NCI-H226 (cell line): ENCODE data around the gene AUTS2.

Experiments used
- DNase-seq: peaks from one replicate; pipeline ENCODE4 v3.0.0-alpha.2; 2015

Gene AUTS2

DNA sequence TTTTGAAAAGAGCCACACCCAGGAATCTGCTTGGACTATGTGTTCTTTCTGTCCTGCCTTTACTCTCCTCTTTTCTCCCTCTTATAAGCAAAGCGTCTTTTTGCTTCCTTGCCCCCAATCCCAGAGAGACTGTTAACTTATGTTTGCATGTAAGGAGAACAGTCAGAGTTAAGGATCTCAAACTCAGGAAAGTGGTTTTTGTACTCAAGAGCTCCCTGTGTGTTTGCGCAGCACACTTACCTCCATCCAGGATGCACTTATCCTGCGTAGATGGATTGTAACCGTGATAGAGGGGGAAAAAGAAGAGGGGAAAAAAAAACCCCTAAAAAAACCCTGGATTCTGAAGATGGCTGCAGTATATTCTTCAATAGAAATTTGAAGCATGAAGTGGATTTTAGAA is 228.9 kb downstream of the AUTS2 start:
- no peak for DNase-seq

DNA sequence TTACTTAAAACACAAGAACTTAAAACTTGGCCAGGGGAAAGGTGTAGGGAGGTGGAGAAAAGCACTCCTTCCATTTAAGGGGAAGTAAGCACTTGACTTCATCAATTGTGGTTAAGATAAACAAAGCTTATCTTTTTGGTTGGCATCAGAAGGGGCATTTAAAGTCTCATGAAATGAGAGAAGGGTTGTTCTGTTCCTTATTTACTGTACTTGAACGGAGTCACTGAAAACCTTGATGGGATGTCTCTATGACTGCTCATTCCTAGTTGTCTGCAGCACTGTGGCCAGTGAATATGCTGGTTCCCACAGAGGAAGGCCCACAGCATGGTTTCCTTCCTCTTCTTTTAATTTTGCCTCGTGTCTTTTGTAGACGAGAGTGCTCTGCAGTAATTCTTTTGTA is 229.3 kb downstream of the AUTS2 start:
- no peak for DNase-seq

GRCh38 chr7:69832356-69832755 is 234.1 kb downstream of the AUTS2 start:
- no peak for DNase-seq

- no peak for DNase-seq
These were observed 235.7 kb downstream of the AUTS2 start for GRCh38 chr7:69833964-69834363.

DNA sequence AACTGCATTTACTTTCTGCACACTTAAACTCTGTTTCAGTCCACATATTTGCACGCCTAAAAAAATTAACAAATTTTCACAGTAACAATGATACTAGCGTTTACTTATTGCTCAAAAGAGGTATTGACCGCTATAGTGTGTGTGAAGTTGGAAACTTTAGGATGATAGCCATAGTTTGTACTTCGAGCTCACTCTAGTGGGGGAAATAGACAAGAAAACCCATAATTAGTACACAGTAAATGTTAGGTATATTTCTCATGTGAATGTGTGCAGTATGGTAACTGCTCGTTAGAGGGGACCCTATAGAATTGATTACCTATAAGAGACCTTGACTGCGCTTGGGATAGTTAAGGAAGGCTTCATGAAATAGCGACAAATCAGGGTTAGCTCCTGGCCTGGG is 238.4 kb downstream of the AUTS2 start:
- no peak for DNase-seq

DNA sequence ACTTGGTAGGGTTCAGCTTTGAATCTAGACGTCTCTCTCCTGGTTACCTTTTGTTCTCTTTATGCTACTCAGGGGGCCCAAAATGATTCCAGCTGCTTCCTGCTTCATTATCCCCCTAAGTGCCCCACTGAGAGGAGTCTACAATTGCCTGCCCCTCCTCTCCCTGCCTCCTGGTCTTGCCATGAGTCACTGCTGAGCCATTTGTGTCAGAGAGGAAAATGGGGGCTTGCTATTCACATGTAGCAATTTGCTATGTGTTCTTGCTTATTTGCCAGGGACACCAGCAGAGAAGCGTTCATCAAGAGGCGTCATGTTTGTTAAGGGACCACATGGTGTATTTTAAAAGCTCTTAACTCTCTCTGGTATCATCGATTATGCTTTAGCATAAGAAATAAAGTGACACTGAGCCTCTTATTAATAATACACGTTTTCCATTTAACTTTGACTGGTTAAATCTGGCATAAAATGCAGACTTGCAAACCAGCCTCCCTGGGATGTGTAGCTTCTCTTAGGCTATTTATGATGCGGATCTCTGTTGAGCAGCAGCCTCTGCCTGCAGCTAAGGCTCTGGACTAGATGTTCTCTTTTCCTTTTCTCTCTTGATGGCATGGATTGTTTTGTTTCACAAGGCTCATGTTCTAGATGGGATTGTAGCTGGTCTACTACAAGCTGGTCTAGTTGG is 239.3 kb downstream of the AUTS2 start:
- DNase-seq, result no peak

DNA sequence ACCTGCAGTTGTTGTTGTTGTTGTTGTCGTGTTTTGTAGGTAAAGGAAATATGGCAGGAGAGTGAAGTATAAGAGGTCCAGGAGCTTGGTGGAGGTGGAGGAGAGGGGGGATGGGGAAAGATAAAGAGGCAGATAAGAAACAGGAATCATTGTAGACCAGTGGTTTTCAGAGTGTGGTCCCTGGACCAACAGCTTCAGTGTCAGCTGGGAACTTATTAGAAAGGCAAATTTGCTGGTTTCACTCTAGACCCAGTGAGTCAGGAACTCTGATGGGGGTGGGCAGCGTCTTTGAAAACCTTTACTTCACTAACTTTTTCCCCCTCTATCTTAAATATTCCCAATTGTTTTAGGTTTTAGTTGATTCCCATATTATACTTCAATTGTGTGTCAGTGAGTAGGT is 241.5 kb downstream of the AUTS2 start:
- DNase-seq, result no peak

GRCh38 chr7:69840248-69840647 is 242.0 kb downstream of the AUTS2 start:
- peak; percentile 19 for DNase-seq

- no peak for DNase-seq
These were observed 245.4 kb downstream of the AUTS2 start for GRCh38 chr7:69843653-69844052.

- no peak for DNase-seq
These were observed 246.1 kb downstream of the AUTS2 start for GRCh38 chr7:69844264-69844868.

GRCh38 chr7:69845721-69846495 is 247.6 kb downstream of the AUTS2 start:
- no peak for DNase-seq

- DNase-seq, result no peak
These were observed 249.8 kb downstream of the AUTS2 start for GRCh38 chr7:69847921-69848612.

DNA sequence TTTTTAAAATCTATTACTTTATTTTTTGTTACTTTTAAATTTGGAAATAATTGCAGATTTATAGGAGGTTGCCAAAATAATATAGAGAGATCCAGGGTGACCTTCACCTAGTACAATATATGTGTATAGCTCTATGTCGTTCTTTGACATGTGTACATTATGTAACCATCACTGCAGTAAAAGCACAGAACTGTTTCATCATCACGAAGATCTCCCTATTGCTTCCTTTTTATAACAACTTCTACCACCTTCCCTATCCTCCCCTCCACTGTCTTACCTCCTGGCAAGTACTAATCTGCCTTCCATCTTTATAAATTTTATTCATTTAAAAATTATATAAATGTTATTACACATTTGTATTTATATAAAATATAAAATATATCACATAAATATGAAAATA is 251.0 kb downstream of the AUTS2 start:
- no peak for DNase-seq

DNA sequence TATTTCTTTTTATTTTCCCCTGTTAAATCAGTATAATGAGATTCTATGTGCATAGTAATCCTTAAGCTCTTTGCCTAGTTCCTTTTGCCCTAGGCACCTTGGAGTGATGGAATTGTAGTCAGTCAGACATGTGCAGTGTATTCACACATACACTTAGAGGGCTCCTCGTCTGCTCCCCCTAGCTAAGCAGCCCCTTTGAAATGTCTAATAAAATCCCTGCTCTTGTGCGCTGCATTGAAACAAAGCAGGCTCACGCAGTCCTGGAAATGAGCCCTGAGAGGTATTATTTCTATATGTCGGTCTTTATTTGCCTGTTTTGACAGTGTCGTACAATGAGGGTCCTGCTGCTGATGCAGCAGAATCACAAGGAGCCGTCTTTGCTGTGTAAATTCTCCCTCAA is 258.7 kb downstream of the AUTS2 start:
- no peak for DNase-seq

DNA sequence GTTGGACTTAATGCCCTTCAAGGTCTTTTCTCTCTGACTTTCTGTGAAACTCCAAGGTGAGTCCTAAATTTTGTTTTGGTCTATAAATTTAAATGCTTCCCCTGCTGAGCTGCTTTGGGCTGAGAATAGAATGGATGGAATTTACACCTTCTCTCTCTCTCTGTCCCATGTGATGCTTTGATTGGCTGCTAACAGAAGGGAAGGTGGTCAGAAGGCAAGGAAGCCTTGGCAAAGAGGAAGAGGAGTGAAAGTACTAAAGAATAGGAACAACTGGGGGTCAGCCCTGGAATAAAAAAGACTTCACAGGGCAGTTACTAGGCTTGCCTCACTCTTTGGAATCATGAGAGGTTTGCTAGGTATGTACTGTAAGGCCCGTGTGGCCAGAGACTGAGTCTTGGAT is 260.2 kb downstream of the AUTS2 start:
- DNase-seq, result no peak

DNA sequence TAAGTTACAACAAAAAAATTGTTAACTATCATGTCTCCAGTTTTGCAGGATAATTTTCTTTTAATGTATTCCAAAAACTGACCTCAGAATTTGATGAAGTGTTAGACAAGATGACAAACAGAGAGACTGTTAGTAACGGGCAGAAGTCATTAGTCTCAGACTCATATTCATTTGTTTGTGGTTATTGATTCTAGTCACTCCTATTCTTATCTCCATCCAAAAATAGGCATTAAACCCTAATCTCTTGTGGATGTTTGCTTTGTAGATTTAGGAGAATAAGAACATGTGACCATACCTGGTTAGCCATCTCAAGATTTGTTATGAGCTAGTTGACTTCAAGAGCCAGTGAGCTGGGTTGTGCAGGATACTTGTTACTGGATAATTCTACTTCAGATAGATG is 261.1 kb downstream of the AUTS2 start:
- DNase-seq, result no peak

- no peak for DNase-seq
These were observed 262.2 kb downstream of the AUTS2 start for GRCh38 chr7:69860486-69860885.

DNA sequence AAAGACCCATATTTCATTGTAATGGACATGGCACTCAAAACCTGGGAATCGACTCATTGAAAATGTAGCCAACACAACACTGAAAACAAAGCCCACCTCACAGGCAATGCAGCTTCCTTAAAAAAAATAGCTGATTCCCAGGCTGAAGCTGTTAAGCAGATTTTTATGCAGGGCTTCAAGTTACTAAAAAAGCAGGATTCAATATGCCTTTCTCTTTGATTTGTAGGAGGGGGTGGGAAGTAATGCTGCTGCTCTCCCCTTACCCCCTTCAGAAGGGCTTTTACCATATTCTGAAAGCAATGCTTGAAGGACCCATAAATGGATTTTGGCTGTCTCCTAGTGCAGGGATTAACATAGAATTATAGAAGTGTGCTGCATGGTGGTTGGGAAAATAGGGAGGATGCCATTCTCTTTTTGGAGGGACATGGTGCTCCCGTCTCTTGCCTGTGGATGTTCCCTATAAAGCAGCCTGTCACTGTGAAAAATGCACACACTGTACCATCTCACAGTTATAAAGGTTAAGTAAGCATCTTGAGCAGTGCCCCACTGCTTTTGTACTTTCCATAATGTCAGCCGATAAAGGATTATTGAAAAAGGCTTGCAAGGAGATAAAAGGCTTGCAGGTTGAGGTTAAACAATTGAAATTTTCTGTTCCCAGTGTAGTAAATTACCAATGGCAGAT is 262.8 kb downstream of the AUTS2 start:
- DNase-seq, result no peak

DNA sequence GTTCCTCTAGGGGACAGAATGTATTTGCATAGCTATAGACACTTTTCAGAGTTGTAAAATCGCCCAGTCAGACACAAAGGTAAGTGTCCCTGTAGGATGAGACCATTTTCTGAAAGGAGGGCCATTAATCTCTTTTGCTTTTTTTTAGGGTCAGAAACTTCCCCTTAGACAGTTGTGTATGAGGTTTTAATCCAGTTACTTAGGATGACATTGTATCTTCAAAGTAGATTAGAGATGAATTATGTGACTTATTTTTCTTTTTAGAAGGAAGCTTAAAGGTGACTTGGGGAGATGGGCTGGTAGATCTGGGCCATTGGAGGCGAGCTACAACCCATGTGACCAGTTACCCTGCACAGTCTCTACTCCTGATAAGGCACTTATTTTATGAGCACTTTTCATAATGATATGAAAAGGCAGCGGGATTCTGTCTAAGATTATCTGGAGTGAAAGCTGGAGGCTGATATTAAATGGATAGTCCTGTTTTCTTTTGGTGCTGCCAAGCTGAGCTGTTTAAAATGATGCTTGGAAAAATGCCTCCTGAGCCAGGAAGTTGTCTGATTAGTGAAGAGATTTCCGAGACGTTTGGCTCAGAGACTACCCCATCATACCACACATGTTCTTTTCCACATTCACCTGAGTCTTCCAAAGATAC is 264.3 kb downstream of the AUTS2 start:
- DNase-seq, result no peak

DNA sequence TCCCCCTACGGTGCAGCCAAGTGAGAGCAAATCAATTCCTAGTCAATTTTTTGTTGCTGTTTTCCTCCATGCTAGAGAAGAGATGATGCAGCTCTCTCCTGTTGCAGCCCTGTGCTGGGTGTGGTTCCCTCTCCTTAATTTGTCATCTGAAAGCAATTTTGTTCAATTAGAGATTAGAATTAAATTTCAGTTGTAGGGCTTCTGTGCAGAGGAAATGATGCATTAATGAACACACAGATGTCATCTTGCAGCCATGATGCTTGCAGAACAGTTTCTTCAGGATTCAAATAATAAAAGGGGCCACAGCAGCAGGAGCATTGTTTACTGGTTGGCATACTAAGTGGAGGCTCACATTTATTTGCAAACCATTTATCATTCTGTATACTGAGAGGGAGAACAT is 266.0 kb downstream of the AUTS2 start:
- no peak for DNase-seq

DNA sequence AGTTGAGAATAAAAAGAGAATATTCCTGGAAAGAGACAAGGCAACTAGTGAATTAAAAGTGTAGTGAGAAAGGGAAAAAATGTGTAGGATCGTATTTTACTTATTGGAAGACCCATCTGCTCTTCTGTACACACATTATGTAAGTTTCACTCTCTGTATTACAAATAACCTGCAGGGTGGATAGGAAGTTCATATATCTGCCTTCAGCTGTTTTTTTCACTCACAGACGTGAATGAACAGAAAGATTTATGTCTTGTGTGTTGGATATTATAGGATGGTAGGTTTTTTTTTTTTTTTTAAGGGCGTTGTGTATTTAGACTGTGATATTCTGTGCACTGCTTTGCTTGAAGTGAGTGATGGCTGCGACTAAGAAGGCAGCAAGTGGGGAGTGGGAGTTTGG is 266.5 kb downstream of the AUTS2 start:
- no peak for DNase-seq

DNA sequence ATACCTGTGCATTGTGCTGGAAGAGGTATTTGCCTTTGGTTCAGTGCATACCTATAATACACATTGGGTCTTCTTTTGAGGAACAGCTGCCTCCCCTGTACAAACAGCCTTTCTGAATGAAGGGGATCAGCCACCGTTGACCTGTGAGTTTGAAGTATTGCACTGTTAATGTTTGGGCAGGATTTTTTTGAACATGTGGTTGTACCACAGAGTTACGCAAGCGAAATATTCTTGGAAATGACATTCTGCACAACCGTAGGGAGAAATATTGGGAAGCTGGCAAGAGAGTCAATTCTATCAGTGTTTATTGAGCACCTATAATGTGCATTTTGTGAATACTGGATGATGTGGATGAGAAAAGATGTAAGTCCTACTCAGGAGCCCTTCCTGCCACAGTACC is 270.6 kb downstream of the AUTS2 start:
- DNase-seq, result no peak
